GM18520 (cell line): Measurements from ENCODE around the gene NF1.

Experiments used
- ATAC-seq: cut with Tn5 transposase; IDR thresholded peaks from one replicate; pipeline ENCODE4 v1.9.1; 2021; ENCODE audit not compliant: unreplicated experiment

Gene NF1

DNA sequence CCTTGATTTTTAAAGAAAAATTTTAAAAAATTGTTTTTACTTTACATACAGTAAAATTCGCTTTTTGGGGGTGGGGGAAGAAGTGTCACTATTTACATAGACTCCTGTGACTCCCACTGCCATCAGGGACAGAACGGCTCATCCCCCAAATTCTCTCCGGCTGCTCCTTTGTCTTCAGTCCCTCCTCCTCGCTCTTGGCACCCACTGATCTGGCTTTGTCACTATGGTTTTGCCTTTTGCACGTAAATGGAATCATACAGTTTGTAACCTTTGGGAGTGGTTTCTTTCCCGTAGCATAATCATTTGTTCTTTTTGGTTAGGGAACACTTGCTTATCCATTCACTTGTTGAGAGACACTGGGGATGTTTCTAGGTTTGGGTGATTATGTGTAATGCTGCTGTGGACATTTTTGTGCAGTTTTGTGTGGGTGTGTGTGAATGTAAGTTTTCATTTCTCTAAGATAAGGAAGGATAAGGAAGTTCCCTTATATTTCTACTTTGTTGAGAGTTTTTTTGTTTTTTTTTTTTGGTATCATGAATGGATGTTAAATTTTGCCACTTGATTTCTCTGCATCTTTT is 324.1 kb downstream of the NF1 start:
- no peak for ATAC-seq

DNA sequence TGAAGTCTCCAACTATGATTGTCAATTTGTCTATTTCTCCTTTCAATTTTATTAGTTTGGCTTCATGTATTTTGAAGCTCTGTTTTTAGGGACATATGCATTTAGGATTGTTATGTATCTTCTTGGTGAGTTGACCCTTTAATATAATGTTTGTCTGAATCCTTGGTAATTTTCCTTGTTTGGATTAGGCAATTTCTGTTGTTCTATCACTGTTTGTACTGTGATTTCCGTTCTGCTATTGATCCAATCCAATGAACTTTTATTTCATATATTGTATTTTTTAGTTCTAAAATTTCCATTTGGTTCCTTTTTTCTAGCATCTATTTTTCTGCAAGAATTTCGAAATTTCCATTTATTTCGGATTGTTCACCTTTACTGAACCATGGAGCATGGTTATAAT is 327.7 kb downstream of the NF1 start:
- ATAC-seq: no peak

GRCh38 chr17:31424944-31425281 is 330.1 kb downstream of the NF1 start:
- no peak for ATAC-seq

DNA sequence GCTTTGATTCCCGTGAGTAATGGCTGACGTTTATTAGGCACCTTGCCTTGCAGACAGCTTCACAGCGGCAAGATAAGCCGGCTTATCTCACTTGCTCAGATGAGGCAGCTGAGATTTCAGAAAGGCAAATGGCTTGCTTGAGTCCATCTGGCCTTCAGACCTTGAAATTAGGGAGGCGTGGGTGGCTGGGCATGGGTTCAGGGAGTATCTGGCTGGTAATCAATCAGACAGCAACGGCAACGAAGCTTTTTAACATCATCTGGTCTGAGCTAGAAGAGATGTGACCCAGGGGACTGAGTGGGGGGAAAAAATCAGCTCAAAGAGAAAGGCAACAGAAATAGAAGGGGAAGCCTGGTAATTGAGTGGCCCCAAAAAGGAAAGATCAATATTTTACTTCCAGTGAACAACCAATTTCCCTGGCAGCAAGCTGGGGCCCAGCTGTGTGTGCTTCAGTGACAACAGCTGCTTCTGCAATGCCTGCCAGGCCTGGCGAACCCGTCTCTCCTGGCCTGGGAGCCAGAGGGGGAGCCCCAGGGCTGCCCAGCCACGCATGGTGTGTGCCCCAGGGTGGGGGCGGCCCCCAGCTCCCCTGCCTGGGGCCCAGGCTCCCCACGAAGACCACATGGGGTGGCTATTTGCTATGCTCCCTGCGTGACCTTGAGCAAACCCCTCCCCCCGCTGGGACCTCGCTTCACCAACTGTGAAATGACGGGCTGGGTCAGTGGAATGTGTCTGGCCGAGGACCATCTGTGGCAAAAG is 330.7 kb downstream of the NF1 start:
- ATAC-seq: no peak
